ENCODE measurements around the gene TRPV4.

TRPV4 gene

DNA sequence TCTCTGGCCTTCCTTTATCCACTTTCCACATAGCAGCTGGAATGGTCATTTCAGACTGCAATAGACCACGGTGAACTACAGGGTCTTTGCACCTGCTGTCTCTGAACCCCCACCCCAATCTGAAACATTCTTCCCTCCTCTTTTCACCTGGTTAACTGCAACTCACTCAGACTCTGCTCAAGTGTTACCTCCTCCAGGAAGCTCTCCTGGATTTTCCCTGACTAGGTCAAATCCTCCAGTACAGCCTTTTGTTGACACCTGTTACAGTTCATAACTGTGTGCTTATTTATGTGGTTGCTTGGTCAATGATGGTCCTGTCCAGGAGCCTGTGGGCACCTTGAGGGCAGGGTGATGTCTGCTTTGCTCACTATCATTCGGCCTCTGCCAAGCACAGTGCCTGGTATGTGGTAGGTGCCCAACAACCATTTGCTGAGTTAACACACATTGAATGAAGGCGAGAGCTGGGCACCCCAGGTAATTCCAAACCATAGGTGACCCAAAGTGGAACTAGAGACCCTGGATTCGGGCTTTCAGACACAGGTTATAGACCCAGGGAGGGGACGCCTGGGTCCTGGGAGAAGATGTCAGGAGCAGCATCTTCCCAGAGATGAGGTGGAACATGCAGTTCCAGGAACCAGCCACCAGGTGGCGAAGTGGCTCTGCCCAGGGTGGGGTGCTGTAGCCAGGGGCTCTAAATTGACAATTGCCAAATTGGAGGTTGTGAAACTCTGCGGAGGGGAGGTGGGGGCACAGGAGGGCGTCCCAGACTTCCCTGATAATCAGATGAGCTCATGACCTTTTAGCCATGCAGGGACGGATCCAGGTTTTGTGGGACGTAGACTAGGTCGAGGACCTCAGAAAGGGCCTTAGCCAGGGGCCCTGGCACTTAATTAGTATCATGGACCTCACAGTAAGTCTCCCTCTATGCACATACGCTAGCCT, 28.1 kb downstream of the TRPV4 start:
- DNase-seq (ENCODE audit: low spot score): peak; percentile 88

DNA sequence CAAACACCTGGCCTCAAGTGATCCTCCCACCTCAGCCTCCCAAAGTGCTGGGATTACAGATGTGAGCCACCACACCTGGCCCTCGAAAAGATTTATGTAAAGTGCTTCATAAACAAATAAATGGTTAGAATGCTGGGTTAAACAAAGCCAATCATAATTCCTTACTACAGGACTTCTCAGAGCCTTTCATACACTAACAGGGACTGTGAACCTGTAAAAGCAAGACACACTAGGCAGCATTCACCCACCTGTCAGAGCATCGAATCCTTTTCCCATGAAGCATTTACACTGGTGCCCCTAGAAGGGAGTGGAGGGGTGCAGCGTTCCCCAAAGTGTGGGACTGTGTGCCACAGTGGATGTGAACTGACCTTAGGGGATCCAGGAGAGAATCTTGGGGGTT, 29.5 kb downstream of the TRPV4 start:
- DNase-seq (ENCODE audit: low spot score): no peak

DNA sequence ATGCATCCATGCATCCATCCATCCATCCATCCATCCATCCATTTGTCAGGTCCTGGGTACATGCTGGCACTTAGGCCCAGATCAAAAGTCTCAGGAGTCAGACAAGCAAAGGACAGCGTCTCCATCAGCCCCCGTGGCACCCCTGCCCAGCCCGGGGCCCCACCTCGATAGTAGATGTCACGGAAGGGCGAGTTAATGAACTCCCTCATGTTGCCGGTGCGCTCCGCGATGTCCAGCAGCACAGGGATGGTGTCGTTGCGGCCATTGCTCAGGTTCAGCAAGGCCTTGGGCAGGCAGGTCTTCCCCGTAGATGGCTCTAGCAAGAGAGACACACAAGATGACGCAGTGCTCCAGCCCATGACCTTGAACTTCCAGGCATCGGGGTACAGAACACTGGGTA, 30.4 kb downstream of the TRPV4 start:
- DNase-seq (ENCODE audit: low spot score): no peak

DNA sequence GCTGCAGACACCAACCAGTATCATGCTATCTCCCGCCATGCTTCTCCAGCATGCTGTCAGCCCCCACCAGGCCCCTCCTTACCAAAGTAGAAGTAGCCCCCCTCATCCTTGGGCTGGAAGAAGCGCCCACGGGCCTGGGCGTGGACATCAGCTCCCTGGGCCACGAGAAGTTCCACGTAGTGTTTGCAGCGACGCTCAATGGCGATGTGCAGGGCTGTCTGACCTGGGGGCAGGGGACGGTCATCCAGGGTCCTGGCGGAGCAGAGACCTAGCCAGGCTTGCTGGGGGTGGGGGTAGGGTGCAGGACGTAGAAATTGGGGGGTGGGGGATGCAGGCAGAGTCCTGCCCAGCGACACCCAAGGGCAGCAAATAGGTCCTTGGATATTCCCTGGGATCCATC, 32.7 kb downstream of the TRPV4 start:
- no peak for DNase-seq (ENCODE audit: low spot score)

DNA sequence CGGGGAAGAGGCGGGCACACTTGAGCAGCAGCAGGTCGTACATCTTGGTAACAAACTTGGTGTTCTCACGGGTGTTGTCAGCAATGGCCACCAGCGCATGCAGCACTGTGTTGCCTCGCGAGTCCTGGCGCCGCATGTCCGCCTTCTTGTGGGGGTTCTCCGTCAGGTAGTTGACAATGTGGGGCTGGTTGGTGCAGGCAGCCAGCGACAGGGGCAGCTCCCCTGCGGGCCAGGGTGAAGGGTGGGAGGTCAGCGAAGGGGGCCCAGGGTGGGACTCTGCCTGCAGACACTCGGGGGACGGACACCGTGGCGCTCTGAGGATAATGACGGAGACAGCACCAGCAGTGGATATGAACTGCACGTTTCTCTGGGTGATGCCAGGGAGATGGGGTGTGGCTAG, 34.5 kb downstream of the TRPV4 start:
- DNase-seq (ENCODE audit: low spot score): no peak

DNA sequence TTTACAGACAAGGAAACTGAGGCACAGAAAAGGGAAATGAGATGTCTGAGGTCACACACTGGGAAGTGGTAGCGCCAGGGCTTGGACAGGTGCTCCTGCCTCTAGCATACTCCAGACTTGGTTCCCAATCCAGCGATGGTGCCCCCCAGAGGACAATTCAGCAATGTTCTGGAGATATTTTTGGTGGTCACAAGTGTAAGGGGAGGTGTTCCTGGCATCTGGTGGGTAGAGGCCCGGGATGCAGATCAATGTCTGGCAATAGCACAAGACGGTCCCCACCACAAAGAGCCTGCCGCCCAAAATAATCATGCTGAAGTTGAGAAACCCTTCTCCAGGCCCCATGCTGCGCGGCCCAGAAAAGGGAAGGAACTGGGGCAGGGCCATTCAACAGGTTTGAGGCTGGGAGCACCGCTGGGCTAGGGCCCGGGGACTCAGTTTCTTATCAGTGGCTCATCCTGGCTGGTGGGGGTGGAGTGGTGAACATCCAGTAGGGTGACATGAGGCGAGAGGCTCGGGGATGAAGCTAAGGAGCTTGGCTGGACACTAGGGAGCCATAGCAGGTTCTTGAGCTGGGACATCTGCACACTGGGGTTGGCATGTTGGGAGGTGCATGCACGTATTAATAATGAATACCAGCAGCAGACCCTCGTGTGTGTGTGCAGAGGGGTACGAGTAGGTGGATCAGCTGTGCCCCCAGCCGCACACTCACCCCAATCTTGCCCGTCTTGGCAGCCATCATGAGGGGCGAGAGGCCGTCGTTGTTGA, 35.1 kb downstream of the TRPV4 start:
- no peak for DNase-seq (ENCODE audit: low spot score)

DNA sequence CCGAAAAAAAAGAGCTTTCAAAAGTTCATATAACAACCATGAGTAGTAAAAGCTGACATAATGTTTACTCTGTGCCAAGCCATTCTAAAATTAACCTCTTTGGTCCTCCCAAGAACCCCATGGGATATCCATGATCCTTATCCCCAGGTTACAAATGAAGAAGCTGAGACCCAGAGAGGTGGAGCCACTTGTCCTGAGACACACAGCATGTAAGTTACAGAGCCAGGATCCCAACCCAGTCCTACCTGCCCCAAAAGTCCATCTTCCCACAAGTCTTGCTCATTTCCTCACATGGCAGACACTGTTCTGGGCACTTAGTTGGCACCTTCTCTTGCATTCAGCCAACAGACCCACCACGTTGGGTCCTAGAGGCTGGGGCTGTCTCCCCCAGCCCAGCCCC, 37.1 kb downstream of the TRPV4 start:
- DNase-seq (ENCODE audit: low spot score): no peak

DNA sequence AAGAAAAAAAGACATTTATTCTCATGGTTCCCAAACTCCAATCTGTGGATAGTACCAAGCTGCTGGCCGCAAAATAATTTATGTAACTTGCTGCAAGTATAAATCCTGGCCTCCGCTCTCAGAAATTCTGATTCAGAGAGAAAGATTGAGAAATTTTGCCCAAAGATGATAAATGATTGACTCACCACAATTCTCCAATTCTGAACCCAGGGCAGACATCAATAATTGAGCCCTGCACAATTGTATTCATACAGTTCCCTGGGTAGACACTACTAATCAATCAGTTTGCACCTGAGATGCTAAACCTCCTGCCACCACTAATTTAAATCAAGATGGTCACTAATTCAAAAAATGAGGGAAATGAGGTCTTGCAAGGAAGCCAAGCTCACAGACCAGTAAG, 38.2 kb downstream of the TRPV4 start:
- DNase-seq (ENCODE audit: low spot score): peak; percentile 67

DNA sequence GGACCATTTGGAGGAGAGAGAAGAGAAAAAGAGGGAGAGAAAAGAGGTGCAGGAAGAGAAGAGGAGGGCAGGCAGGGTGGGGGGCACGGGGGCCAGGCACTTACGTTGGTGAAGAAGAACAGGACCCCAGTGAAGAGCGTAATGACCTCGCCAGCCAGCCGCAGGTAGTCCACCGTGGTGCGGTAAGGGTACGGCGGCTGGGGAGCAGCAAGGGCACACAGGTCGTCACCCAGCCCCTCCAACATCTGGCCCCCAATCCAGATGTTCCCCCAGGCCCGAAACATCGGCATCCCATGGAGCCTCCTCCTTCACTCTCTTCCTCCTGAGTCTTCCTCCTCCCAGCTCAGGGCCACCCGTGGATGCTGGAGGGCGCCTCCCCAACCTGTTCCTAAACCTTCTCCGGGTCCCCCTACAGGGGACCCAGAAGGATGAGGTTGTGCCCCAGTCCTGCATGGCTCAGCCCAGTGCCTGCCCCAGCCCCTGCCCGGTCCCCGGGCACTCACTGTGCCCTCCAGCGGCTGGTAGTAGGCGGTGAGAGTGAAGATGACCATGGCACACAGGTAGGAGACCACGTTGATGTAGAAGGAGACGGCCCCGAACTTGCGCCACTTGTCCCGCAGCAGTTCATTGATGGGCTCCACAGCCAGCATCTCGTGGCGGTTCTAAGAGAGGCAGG, 39.2 kb downstream of the TRPV4 start:
- no peak for DNase-seq (ENCODE audit: low spot score)

DNA sequence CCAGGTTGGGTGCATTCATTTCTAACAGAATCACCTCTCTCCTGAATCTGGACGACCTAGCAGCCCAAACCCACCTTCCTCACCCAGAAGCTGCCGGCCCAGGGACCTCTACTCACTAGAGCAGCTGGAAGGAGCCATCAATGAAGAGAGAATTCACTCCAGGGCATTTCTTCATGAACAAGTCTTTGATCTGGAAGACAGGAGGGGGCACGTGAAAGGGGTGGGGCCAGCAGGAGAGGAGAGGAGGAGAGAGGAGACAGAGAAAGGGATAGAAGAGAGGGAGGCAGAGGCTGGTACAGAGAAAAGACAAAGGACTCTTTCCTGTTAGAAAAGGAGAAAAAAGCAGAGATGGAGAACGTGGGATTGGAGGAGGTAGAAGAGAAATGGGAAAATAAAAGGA, 39.8 kb downstream of the TRPV4 start:
- no peak for DNase-seq (ENCODE audit: low spot score)

DNA sequence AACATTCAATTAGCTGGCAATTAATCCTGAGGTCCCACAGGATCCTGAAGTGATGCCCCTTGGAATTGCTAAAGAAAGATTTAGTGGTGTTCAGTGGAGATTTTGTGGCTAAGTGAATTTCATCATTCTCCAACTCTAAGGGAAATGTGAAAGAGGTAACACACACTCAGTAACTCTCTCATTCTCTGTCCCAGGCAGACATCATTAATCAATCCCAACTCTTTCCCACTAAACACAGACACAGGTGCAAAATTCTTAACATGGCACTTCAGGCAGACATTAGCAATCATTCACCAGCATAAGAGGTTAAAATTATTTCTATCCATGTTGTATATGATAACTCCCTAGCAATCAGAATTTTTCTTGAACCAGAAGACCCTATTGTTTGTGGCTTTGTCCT, 40.2 kb downstream of the TRPV4 start:
- DNase-seq (ENCODE audit: low spot score): no peak

DNA sequence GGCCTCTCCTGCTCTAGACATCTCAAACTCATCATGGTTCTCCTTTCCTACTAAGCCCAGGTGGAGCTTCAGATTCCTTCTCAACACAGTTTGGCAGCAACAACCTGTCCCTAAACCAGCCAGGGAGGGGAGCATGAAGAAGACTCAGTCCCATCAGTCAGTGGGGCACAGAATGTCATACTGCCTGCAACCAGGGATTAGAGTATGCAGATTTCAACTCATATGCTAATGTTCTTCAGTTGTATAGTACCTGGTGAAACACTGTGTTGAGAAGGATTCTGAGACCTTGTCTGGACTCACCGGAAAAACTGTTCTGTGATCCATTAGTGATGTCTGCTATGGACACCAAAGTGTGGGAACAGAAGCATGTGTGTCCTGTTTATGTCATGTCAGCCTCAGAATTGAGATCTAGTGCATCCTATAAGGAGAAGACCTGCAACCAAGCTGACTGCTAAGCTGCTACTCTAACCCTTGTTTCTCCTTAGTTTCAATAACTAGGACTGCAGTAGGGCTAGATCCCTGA, 43.6 kb downstream of the TRPV4 start:
- DNase-seq (ENCODE audit: low spot score): no peak

DNA sequence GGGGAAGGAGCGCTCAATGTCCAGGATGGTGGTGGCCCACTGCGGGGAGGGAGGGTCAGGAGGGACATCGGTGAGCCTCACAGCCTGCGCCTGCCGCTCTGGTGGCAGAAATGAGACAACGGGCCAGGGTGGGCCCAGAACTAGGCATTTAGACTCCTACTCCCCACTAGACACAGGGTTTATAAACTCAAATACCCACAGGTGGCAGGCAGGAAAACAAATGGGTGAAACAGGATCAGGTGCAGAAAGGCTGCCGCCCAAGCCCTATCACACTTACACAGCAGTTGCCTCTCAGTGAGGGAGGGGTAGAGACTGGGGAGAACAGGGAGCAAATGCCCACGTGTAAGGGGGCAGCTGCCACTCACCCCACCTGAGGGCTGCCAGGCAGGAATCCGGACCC, 46.4 kb downstream of the TRPV4 start:
- DNase-seq (ENCODE audit: low spot score): no peak

DNA sequence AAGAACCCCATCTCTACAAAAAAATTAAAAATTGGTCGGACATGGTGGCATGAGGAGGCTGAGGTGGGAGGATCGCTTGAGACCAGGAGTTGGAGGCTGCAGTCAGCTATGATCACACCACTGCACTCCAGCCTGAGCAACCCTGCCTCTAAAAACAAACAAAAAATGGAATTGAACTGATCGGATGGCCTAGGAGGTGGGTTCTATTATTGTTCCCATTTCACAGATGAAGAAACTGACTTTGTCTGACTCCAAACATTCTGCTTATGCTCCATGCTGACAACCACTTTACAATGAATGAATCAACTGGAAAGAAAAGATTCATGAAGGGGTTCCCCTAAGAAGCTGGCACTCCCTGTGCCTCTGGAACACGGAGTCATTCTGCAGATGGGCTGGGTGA, 47.3 kb downstream of the TRPV4 start:
- DNase-seq (ENCODE audit: low spot score): no peak

DNA sequence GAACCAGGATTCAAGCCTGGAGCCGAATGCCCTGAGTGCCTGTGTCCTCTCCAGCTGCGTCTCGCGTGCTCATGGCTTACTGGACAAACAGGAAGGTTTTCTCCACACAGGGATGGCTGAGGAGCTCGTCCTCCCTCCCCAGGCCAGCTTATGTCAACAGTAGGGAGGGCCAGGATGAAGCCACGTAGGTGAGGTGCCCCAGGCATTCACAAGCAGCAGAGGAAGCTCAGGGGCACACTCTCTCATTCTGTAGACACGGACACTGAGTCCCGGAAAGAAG, 49.3 kb downstream of the TRPV4 start:
- DNase-seq (ENCODE audit: low spot score): no peak

DNA sequence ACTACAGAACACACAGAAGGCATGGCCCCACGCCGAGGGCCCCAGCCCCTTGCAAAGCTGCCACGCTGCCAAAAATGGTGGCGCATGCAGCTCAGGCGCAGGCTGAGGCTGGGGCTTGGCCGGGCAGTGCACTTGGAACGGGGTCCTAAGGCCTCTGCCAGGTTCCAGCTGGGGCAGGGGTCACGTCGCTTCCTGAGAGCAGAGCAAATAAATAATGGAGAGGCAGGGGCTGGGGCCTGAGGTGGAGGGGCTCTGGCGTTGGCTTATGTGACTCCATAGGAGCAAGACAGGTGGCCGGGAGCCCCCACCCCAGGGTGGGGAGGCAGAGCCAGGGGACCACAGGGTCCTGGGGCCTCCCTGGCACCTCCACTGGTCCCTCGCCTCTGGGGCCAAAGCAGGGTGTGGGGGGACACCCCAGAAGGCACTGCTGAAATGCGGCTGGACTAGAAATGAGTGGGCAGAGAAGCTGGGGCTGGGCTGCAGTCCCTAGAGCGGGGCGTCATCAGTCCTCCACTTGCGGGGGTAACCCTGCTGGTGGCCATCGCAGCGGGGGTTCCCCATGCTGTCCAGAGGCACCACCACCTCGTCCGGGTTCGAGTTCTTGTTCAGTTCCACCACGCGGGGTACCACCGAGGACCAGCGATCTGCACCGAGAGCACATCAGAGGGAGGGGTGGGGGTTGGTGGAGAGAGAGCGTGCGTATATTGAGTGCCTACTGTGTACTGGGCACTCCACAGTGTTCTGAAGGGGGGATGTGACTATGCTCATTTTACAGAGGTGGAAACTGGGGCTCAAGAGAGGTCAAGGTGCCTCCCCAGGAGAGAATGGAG, 49.8 kb downstream of the TRPV4 start:
- DNase-seq (ENCODE audit: low spot score): no peak

DNA sequence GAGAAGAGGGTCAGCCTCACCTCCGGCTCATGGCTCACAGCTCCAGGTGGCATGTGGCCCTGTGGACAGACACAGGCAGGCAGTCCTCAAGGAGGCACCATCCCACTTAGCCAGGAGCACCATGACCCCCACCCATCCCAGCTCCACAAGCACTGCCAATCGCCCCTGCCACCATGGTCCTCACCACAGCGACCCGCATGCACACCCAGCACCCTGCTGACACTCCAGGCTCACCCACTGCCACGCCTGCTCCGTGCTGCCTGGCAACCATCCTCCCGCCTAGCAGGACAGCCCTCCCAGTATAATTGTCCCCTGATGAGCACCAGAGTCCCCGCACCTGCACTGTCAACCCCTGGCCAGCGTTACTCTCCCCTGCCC, 50.9 kb downstream of the TRPV4 start:
- DNase-seq (ENCODE audit: low spot score): no peak

DNA sequence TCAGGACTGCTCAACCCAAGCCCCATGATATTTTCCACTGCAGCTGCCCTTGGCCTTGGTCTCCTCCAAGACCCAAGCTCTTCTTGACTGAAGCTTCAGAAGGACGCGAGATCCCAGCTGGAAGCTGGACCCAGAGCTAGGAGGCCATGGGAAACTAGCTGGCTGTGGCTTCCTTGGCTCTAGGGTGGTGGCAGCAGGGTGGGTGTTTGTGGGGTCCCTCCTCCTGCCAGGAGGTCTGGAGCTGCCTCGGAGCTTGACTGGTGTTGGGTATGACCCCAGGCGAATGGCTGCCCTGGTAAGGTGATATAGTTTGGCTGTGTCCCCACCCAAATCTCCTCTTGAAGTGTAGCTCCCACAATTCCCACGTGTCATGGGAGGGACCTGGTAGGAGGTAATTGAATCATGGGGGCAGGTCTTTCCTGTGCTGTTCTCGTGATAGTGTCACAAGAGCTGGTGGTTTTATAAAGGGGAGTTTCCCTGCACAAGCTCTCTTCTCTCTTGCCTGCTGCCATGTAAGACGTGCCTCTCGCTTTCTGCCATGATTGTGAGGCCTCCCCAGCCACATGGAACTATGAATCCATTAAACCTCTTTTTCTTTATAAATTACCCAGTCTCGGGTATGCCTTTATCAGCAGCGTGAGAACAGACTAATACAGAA, 51.4 kb downstream of the TRPV4 start:
- DNase-seq (ENCODE audit: low spot score): no peak

DNA sequence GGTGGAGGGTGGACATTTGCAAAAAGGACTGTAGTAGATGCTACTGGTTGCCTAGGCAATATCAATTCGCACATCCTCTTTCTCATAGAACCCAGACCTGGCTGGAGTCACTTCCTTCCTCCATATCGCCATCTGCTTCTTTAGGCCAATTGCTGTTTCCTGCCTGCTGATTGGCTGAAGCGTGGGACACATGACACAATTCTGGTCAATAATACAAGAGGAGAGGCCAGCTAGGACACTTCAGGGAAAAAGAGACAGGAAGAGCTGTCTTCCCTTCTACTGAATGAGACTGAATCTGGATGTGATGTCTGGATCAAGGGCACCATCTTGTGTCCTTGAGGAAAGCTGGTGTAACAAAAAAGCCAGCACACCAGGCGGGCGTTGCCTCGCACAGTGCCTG, 53.8 kb downstream of the TRPV4 start:
- no peak for DNase-seq (ENCODE audit: low spot score)

DNA sequence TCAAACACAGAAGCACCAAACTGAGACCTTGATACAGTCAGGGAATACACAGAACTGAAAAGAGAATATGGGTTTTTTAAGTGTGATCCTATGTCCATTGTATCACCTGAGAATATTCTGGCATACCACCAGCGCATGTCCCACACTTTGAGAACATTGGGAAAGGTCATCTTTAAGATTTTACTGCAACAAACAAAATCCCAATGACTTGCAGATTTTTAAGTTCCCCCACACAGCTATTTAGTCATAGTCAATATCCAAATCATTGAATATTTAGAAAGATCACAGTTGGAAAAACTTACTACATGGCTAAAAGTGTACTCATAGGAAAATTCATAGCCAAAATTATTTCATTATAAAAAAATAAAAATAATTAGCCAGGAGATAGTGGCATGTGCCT, 54.5 kb downstream of the TRPV4 start:
- DNase-seq (ENCODE audit: low spot score): no peak

DNA sequence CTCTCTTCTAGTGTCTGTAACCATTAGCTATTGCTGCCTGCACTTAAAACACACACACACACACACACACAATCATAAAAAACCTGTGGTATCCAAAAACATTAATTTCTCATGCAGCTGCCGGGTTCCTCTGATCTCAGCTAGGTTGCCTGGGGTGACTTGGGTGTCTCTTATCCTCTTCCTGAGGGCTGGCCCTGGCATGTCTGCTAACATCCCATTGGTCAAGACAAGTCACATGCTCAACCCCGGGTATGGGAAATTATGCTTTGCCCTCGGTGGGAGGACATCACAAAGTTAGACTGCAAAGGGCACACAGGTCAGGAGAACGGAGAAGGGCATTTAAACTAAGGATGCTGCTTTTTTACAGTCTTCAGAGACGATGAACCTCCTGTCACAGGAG, 55.7 kb downstream of the TRPV4 start:
- DNase-seq (ENCODE audit: low spot score): peak; percentile 86
